Measurements from ENCODE around the gene FAM131A.

- TF ChIP-seq CTCF (IDR thresholded peaks at IDR 0.05) (no peak), POLR2A (IDR thresholded peaks at IDR 0.05) (no peak)
Observed at GRCh38 chr3:184388164-184388935, 51.0 kb downstream of the FAM131A start.

Measured in thyroid gland (tissue), 4 donors.